Endodermal cell (in vitro differentiated cells): ENCODE data around the gene STX1A. TPM values are rescaled to one million over a fixed set of nuclear protein-coding genes. Genes with fewer than 3 reads are reported as not detected.

Experiments used
- DNase-seq: peaks from one replicate; pipeline ENCODE4 v3.0.0-alpha.2; 2017
- H3K27ac ChIP-seq: 2 replicates; pipeline ENCODE4 v1.5.1; 2013; ENCODE audit warnings: mild to moderate bottlenecking, low read depth, low read length, moderate library complexity
- H3K27me3 ChIP-seq: 2 replicates; pipeline ENCODE4 v1.6.1; 2013; ENCODE audit warnings: mild to moderate bottlenecking, low read length, moderate library complexity; ENCODE audit not compliant: insufficient read depth, control insufficient read depth, poor library complexity, severe bottlenecking
- H3K36me3 ChIP-seq: 2 replicates; pipeline ENCODE4 v1.7.0; 2013; ENCODE audit warnings: mild to moderate bottlenecking, low read length, moderate library complexity; ENCODE audit not compliant: control insufficient read depth, insufficient read depth
- H3K4me1 ChIP-seq: one replicate; pipeline ENCODE4 v1.7.0; 2013; ENCODE audit warnings: low read length; ENCODE audit not compliant: control insufficient read depth, insufficient read depth
- H3K4me3 ChIP-seq: 2 replicates; pipeline ENCODE4 v1.5.1; 2013; ENCODE audit warnings: mild to moderate bottlenecking, low read length, moderate library complexity
- H3K9ac ChIP-seq: 2 replicates; pipeline ENCODE4 v1.6.1; 2013; ENCODE audit warnings: mild to moderate bottlenecking, low read length, moderate library complexity; ENCODE audit not compliant: poor library complexity, severe bottlenecking; ENCODE audit errors: extremely low read depth
- H3K9me3 ChIP-seq: 2 replicates; pipeline ENCODE4 v1.6.1; 2013; ENCODE audit warnings: mild to moderate bottlenecking, low read length, moderate library complexity; ENCODE audit not compliant: control insufficient read depth
- H3K27ac Mint-ChIP-seq: 2 replicates; pipeline ENCODE4 v1.8.0; 2020; ENCODE audit warnings: mixed read lengths
- H3K27me3 Mint-ChIP-seq: 2 replicates; pipeline ENCODE4 v1.8.0; 2021; ENCODE audit warnings: mild to moderate bottlenecking, mixed read lengths; ENCODE audit not compliant: insufficient read depth
- H3K36me3 Mint-ChIP-seq: 2 replicates; pipeline ENCODE4 v1.8.0; 2020; ENCODE audit warnings: low read depth, mixed read lengths
- H3K4me1 Mint-ChIP-seq: 2 replicates; pipeline ENCODE4 v1.8.0; 2020; ENCODE audit warnings: mixed read lengths
- H3K4me3 Mint-ChIP-seq: 2 replicates; pipeline ENCODE4 v1.8.0; 2020; ENCODE audit warnings: mild to moderate bottlenecking, moderate library complexity, mixed read lengths
- H3K9me3 Mint-ChIP-seq: 2 replicates; pipeline ENCODE4 v1.8.0; 2020; ENCODE audit warnings: mild to moderate bottlenecking, mixed read lengths
- WGBS, 2 experiments: methylation state at CpG; one replicate each; pipeline versions ENCODE4 v1.1.5 to v1.1.7; 2013; ENCODE audit warnings: missing lambda C conversion rate in 2 of 2, mixed read lengths in 1 of 2; ENCODE audit not compliant: insufficient coverage in 1 of 2, insufficient read length in 1 of 2; 5-methylcytosine and 5-hydroxymethylcytosine counted together
- microRNA-seq: library from miRNA; unstranded; fragments of <30 nt; microRNA quantifications from one replicate; pipeline ENCODE4 v1.2.0, GENCODE V29; 2020; ENCODE audit warnings: borderline microRNAs expressed
- total RNA-seq, 2 donors: library from RNA; stranded (reverse); fragmentation: NEBNext Ultra II Directional in 1 of 2; extraction: Animal tissue kit (Norgen Biotek cat#: 25700) in 1 of 2; gene quantifications; 2 replicates in 1 of 2; 3 replicates in 1 of 2; pipeline ENCODE4 v1.2.1, GENCODE V29; 2021
- TF ChIP-seq, protein P1 (sequence below): fragments of 200-600 bp; sonication (generic); conservative IDR thresholded peaks from 2 replicates; pipeline ENCODE4 v1.5.0; 2021; ENCODE audit warnings: antibody characterized with exemption, mild to moderate bottlenecking

The STX1A gene
- total RNA-seq, 2 donors from 2014 or later, result 23.0 to 34.4 TPM

GRCh38 chr7:73650524-73650923 is 68.9 kb downstream of the STX1A start:
- Mint-ChIP-seq H3K9me3 (peaks cover 10% of the 10 kb centered on the region), H3K4me3 (no peak overlapping the region), H3K4me1 (peaks cover 9% of the 10 kb centered on the region), H3K27ac (no peak overlapping the region), H3K36me3 (no peaks in the 10 kb centered on the region), H3K27me3 (peaks cover 70% of the 10 kb centered on the region)
- Histone ChIP-seq H3K27me3 (peaks cover 61% of the 10 kb centered on the region), H3K9me3 (peaks cover 11% of the 10 kb centered on the region), H3K4me3 (no peak overlapping the region), H3K4me1 (no peaks in the 10 kb centered on the region), H3K36me3 (no peaks in the 10 kb centered on the region), H3K27ac (no peak overlapping the region), H3K9ac (no peak overlapping the region)
- no peak for DNase-seq
- TF ChIP-seq, protein P1, sequence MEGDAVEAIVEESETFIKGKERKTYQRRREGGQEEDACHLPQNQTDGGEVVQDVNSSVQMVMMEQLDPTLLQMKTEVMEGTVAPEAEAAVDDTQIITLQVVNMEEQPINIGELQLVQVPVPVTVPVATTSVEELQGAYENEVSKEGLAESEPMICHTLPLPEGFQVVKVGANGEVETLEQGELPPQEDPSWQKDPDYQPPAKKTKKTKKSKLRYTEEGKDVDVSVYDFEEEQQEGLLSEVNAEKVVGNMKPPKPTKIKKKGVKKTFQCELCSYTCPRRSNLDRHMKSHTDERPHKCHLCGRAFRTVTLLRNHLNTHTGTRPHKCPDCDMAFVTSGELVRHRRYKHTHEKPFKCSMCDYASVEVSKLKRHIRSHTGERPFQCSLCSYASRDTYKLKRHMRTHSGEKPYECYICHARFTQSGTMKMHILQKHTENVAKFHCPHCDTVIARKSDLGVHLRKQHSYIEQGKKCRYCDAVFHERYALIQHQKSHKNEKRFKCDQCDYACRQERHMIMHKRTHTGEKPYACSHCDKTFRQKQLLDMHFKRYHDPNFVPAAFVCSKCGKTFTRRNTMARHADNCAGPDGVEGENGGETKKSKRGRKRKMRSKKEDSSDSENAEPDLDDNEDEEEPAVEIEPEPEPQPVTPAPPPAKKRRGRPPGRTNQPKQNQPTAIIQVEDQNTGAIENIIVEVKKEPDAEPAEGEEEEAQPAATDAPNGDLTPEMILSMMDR, result no peak
- 82 to 89% methylated on average over 3 to 5 of the region's 5 CpGs for WGBS, 2 experiments

- Mint-ChIP-seq H3K4me3 (no peak overlapping the region), H3K27ac (no peak overlapping the region), H3K9me3 (peaks cover 2% of the 10 kb centered on the region), H3K4me1 (peaks cover 10% of the 10 kb centered on the region), H3K36me3 (no peaks in the 10 kb centered on the region), H3K27me3 (peaks cover 77% of the 10 kb centered on the region)
- Histone ChIP-seq H3K9ac (no peak overlapping the region), H3K27ac (no peak overlapping the region), H3K4me3 (no peak overlapping the region), H3K9me3 (peaks cover 2% of the 10 kb centered on the region), H3K4me1 (no peaks in the 10 kb centered on the region), H3K36me3 (no peaks in the 10 kb centered on the region), H3K27me3 (peaks cover 65% of the 10 kb centered on the region)
- no peak for DNase-seq
- 45 to 72% methylated on average over 3 to 7 of the region's 9 CpGs for WGBS, 2 experiments
- TF ChIP-seq, protein P1, result no peak
These were observed 69.9 kb downstream of the STX1A start for GRCh38 chr7:73649576-73649975.

Small RNAs within 50 kb of the gene (microRNA-seq; reads per million reads assigned to microRNA genes)
- gene MIR4284, result not detected

Other genes with a start within 250 kb of the STX1A start
- gene BAZ1B, start 197.4 kb downstream of the STX1A start, total RNA-seq, result 10 to 100 TPM; 66.4 to 72.1 TPM
- gene BCL7B, start 162.0 kb downstream of the STX1A start, total RNA-seq, result 10 to 100 TPM; 31.0 to 37.7 TPM
- 10 to 100 TPM; 55.7 to 59.7 TPM for gene TBL2, start 141.1 kb downstream of the STX1A start, total RNA-seq
- gene MLXIPL, start 95.1 kb downstream of the STX1A start, total RNA-seq, result 10 to 100 TPM; 39.7 to 58.0 TPM
- gene VPS37D, start 51.8 kb downstream of the STX1A start, total RNA-seq, result 1 to 10 TPM; 6.1 to 9.1 TPM
- 10 to 100 TPM in 1 of 2 donors, 1 to 10 TPM in 1; 8.9 to 11.1 TPM for gene DNAJC30, start 36.2 kb downstream of the STX1A start, total RNA-seq
- 10 to 100 TPM; 62.2 to 67.2 TPM for gene BUD23, start 36.1 kb downstream of the STX1A start, total RNA-seq
- gene ABHD11, start 19.1 kb upstream of the STX1A start, total RNA-seq, result 100 to 1,000 TPM in 1 of 2 donors, 10 to 100 TPM in 1; 76.9 to 109 TPM
- gene CLDN3, start 50.6 kb upstream of the STX1A start, total RNA-seq, result 10 to 100 TPM; 20.7 to 47.0 TPM
- 1 to 10 TPM; 5.6 to 9.7 TPM for gene CLDN4, start 111.3 kb upstream of the STX1A start, total RNA-seq
- gene METTL27, start 122.8 kb upstream of the STX1A start, total RNA-seq, result 10 to 100 TPM; 20.9 to 22.2 TPM
- not detected for gene TMEM270, start 141.5 kb upstream of the STX1A start, total RNA-seq